RWPE2 (cell line): ENCODE measurements around the gene SLC26A3.

ENCODE experiments used
- ATAC-seq: fragments of 200-7000 bp; cut with Tn5 transposase; 3 replicates; pipeline ENCODE4 v1.9.1; 2021; ENCODE audit warnings: low read depth
- DNase-seq: peaks from one replicate; pipeline ENCODE4 v3.0.0-alpha.2; 2020; ENCODE audit warnings: low spot score
- H3K27ac ChIP-seq: fragments of 450-650 bp; 2 replicates; pipeline ENCODE4 v1.5.1; 2017; ENCODE audit warnings: mild to moderate bottlenecking; ENCODE audit not compliant: poor library complexity, severe bottlenecking
- H3K27me3 ChIP-seq: fragments of 250-450 bp; sonication (Bioruptor Pico); 2 replicates; pipeline ENCODE4 v1.5.1; 2021; ENCODE audit warnings: mild to moderate bottlenecking, moderate library complexity; ENCODE audit not compliant: insufficient read depth, poor library complexity, severe bottlenecking
- H3K36me3 ChIP-seq: fragments of 250-450 bp; sonication (Bioruptor Pico); 2 replicates; pipeline ENCODE4 v1.5.1; 2020; ENCODE audit warnings: low read depth, mild to moderate bottlenecking, moderate library complexity
- H3K4me1 ChIP-seq: fragments of 250-450 bp; sonication (Bioruptor Pico); 2 replicates; pipeline ENCODE4 v1.5.1; 2021; ENCODE audit warnings: mild to moderate bottlenecking, moderate library complexity; ENCODE audit not compliant: insufficient read depth, poor library complexity, severe bottlenecking
- H3K4me3 ChIP-seq: fragments of 250-450 bp; sonication (Bioruptor Pico); 2 replicates; pipeline ENCODE4 v1.5.1; 2021; ENCODE audit warnings: mild to moderate bottlenecking, moderate library complexity; ENCODE audit not compliant: severe bottlenecking
- H3K9me3 ChIP-seq: fragments of 250-450 bp; sonication (Bioruptor Pico); 2 replicates; pipeline ENCODE4 v1.5.1; 2021; ENCODE audit warnings: mild to moderate bottlenecking, moderate library complexity; ENCODE audit not compliant: severe bottlenecking
- CTCF ChIP-seq: fragments of 450-650 bp; IDR thresholded peaks from one replicate; pipeline ENCODE4 v1.5.1; 2017; ENCODE audit warnings: mild to moderate bottlenecking, moderate library complexity; ENCODE audit not compliant: poor library complexity, severe bottlenecking

The SLC26A3 gene

GRCh38 chr7:107788216-107788615, 14.8 kb downstream of the SLC26A3 start:
- H3K4me1 ChIP-seq = no peaks in the 10 kb centered on the region
- ATAC-seq = no peak
- no peak for TF ChIP-seq CTCF
- H3K36me3 ChIP-seq = no peaks in the 10 kb centered on the region
- DNase-seq = no peak
- H3K9me3 ChIP-seq = no peaks in the 10 kb centered on the region
- H3K27ac ChIP-seq = no peak overlapping the region
- no peak overlapping the region for H3K4me3 ChIP-seq
- peaks cover 6% of the 10 kb centered on the region for H3K27me3 ChIP-seq

GRCh38 chr7:107785926-107786325, 17.1 kb downstream of the SLC26A3 start:
- no peaks in the 10 kb centered on the region for H3K4me1 ChIP-seq

GRCh38 chr7:107785170-107785569, 17.9 kb downstream of the SLC26A3 start:
- Histone ChIP-seq H3K27ac (no peak overlapping the region), H3K36me3 (no peaks in the 10 kb centered on the region), H3K4me1 (no peaks in the 10 kb centered on the region), H3K9me3 (no peaks in the 10 kb centered on the region), H3K27me3 (peaks cover 6% of the 10 kb centered on the region), H3K4me3 (no peak overlapping the region)
- DNase-seq (no peak), ATAC-seq (no peak)
- TF ChIP-seq CTCF = no peak

More at GRCh38 chr7:107785926-107786325, 17.1 kb downstream of the SLC26A3 start:
- Histone ChIP-seq H3K9me3 (no peaks in the 10 kb centered on the region), H3K27ac (no peak overlapping the region), H3K36me3 (no peaks in the 10 kb centered on the region), H3K4me3 (no peak overlapping the region), H3K27me3 (peaks cover 6% of the 10 kb centered on the region)
- DNase-seq (no peak), ATAC-seq (no peak)
- TF ChIP-seq CTCF = no peak

- TF ChIP-seq CTCF = no peak
- DNase-seq (no peak), ATAC-seq (no peak)
- Histone ChIP-seq H3K9me3 (no peaks in the 10 kb centered on the region), H3K36me3 (no peaks in the 10 kb centered on the region), H3K4me3 (no peak overlapping the region), H3K27ac (no peak overlapping the region), H3K4me1 (no peaks in the 10 kb centered on the region), H3K27me3 (peaks cover 6% of the 10 kb centered on the region)
Measured at GRCh38 chr7:107783648-107784047, 19.4 kb downstream of the SLC26A3 start.

- no peak for TF ChIP-seq CTCF
- DNase-seq = no peak
- Histone ChIP-seq H3K27ac (no peak overlapping the region), H3K36me3 (no peaks in the 10 kb centered on the region), H3K9me3 (no peaks in the 10 kb centered on the region), H3K4me3 (no peak overlapping the region), H3K4me1 (no peaks in the 10 kb centered on the region), H3K27me3 (peaks cover 6% of the 10 kb centered on the region)
- no peak for ATAC-seq
Measured at GRCh38 chr7:107782374-107782773, 20.6 kb downstream of the SLC26A3 start.
